ACC112 (cell line): Measurements from ENCODE around the gene NAA80.
"Not testable (repeated sequence)": the region's sequence is repeated elsewhere in the genome, so short reads cannot be mapped to it uniquely, and the experiment has no call there.

Experiments
- H2AFZ ChIP-seq: fragments of 200-600 bp; sonication (generic); one replicate; pipeline ENCODE4 v1.6.0; 2017; ENCODE audit warnings: antibody characterized with exemption, low read length; ENCODE audit not compliant: unreplicated experiment
- H3K27ac ChIP-seq: fragments of 200-600 bp; sonication (generic); 2 replicates; pipeline ENCODE4 v1.5.1; 2014; ENCODE audit warnings: low read depth, mild to moderate bottlenecking, antibody characterized with exemption, low read length, moderate library complexity
- H3K27me3 ChIP-seq: fragments of 200-600 bp; sonication (generic); 2 replicates; pipeline ENCODE4 v1.6.1; 2014; ENCODE audit warnings: mild to moderate bottlenecking, antibody characterized with exemption, low read length, moderate library complexity, mixed read lengths; ENCODE audit not compliant: insufficient read depth
- H3K36me3 ChIP-seq: fragments of 200-600 bp; sonication (generic); 2 replicates; pipeline ENCODE4 v1.6.1; 2016; ENCODE audit warnings: mild to moderate bottlenecking, antibody characterized with exemption, low read length, moderate library complexity, mixed read lengths; ENCODE audit not compliant: insufficient read depth
- H3K4me1 ChIP-seq: fragments of 200-600 bp; sonication (generic); one replicate; pipeline ENCODE4 v1.6.1; 2016; ENCODE audit warnings: low read length, mixed read lengths; ENCODE audit not compliant: insufficient read depth, unreplicated experiment, control insufficient read depth
- H3K4me3 ChIP-seq: fragments of 200-600 bp; sonication (generic); 2 replicates; pipeline ENCODE4 v1.5.1; 2014; ENCODE audit warnings: mild to moderate bottlenecking, low read depth, low read length
- H3K79me2 ChIP-seq: fragments of 200-600 bp; sonication (generic); one replicate; pipeline ENCODE4 v1.6.0; 2016; ENCODE audit warnings: low read length; ENCODE audit not compliant: control insufficient read depth, unreplicated experiment, insufficient read depth

Gene NAA80

DNA sequence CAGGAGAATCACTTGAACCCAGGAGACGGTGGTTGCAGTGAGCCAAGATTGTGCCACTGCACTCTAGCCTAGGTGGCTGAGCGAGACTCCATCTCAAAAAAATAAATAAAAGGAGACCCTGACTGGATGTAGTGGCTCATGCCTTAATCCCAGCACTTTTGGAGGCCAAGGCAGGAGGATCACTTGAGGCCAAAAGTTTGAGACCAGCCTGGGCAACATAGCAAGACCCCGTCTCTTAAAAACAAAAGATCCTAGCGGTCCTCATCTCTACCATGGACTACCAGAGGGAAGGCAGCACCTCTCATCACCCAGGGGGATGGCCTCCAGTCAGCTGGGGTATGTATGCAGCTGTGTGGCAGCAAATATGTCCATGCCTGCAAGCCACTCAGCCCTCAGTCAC is 37.0 kb downstream of the NAA80 start:
- not testable (repeated sequence) for H3K4me3 ChIP-seq, H3K36me3 ChIP-seq, H3K27ac ChIP-seq, H3K79me2 ChIP-seq, H2AFZ ChIP-seq, H3K27me3 ChIP-seq
- H3K4me1 ChIP-seq, result peaks cover 35% of the 10 kb centered on the region

DNA sequence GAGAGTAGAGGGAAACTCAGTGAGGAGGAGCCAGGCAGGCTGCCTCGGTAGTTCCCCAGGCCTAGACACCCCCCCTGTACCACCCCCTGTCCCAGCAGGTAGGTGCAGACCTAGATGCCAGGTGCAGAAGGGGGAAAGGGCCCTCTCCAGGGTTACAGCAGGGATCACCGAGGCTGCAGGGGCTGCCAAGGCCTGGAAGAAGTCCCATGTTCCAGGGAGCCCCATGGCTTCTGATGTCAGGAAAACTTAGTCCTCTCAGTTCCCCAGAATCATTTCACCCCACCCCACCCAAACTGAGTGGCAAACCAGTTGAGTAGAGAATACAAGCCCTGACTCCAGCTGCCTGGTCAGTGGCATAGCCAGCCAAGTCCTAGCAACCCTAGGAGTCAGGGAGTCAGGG is 37.7 kb downstream of the NAA80 start:
- no peak overlapping the region for H3K27ac ChIP-seq

DNA sequence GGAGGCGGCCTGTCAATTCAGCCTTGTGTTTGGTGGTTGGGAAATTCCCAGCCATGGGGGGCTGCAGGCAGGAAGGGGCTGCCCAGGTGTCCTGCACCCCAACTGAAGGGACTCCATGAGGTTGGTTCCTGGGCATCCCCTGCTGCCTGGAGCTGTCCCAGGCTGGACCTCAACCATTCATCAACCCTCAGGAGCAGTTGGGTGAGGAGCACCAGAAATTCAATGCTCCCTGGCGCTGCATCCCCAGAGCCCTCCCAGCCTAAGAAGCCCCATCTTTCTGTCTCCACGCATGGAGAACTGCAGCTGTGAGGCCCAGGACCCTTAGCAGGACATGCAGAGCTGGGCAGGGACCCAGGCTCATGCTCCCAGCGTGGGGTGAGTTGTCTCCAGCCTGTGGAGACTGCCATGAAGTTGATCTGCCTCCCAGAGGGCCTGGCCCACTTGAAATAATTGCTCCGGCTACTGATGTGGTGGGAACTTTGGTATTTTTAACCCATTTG is 38.2 kb downstream of the NAA80 start:
- peaks cover 35% of the 10 kb centered on the region for H3K4me1 ChIP-seq
- H3K79me2 ChIP-seq, result peaks cover 4% of the 10 kb centered on the region
- H2AFZ ChIP-seq, result no peak overlapping the region
- H3K4me3 ChIP-seq, result peak overlapping the region; percentile 74
- H3K36me3 ChIP-seq, result peaks cover 10% of the 10 kb centered on the region
- H3K27me3 ChIP-seq, result no peaks in the 10 kb centered on the region
- H3K27ac ChIP-seq, result no peak overlapping the region

More for the DNA sequence above, 37.7 kb downstream of the NAA80 start:
- Histone ChIP-seq H3K4me3 (no peak overlapping the region), H3K27me3 (no peaks in the 10 kb centered on the region), H3K4me1 (peaks cover 35% of the 10 kb centered on the region), H3K79me2 (peaks cover 4% of the 10 kb centered on the region), H3K36me3 (peaks cover 9% of the 10 kb centered on the region), H2AFZ (no peak overlapping the region)

DNA sequence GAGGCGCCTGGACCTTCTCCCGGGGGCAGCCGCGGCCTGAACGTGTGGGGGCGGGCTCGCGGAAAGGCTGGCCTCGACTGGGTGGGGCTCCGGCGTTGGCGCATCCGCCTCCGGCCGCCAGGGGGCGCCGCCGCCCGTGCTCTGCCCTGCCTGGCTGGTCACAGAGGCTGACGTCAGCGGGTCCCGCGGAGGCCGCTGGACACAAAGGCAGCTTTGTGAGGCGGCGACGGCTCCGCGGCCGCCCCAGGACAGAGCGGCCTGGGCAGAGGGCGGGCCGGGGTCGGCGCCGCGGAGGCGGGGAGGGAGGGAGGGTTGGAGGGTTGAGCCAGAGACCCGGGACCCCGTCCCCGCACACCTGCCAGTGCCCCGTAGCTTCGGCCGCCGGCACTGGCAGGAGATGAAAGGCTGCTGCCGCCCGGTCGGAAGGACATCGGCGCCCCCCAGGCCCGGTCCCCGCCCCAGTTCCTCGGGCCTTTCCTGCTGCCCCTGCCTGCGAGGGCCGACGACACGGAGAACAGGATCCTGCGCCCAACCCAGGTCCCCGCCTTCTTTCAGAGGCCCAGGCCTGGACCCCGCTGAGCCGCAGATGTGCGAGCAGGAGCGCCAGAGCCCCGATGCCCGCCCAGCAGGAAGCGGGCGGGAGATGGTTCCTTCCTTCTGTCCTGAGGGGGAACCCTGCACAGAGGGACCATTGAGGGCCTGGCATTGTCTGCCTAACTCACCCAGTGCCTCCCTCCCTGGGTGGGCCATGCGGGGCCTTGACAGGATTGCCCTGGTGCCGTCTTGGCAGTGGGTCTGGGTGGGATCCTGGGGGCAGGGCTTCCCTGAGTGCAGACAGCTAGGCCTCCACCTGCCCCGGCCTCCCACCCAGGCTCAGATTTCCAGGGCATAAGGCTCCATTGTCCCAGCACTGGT is 38.9 kb downstream of the NAA80 start:
- H3K4me1 ChIP-seq, result peaks cover 36% of the 10 kb centered on the region
- peaks cover 10% of the 10 kb centered on the region for H3K36me3 ChIP-seq
- peak overlapping the region; percentile 17 for H2AFZ ChIP-seq
- peaks cover 7% of the 10 kb centered on the region for H3K79me2 ChIP-seq
- peak overlapping the region; percentile 61 for H3K27ac ChIP-seq
- H3K4me3 ChIP-seq, result peak overlapping the region; percentile 74
- no peaks in the 10 kb centered on the region for H3K27me3 ChIP-seq

DNA sequence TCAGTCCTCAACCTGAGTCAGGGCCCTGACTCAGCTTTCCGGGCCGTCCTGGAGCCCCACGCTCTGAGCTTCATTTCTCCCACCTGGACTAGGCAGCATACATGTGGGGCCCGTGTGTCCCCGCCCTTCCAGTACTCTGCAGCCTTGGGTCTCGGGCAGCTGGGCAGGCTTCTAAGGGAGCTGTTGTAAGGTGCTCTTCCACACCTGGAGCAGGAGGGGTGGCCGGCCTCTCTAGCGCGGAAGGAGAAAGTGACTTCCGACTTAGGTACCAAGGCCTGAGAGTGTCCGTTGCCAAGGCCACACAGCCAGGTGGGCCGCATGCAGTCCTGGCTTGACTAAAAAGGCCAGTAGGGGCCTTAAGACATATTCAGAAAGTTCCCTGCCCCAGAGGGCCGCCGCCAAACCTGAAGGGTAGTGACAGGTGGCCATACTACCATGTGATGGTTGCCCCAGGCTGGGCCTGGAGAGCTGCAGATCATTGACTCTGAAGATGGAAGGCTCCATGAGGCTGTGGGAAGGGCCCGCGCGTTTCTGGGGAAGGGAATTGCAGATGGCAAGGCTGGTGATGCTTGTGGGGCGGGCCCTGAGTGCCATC is 39.7 kb downstream of the NAA80 start:
- no peaks in the 10 kb centered on the region for H3K27me3 ChIP-seq
- H3K27ac ChIP-seq, result peak overlapping the region; percentile 40; the same call in 1 of the 2 replicates
- H3K4me1 ChIP-seq, result peaks cover 36% of the 10 kb centered on the region
- no peak overlapping the region for H3K4me3 ChIP-seq
- H2AFZ ChIP-seq, result no peak overlapping the region
- peaks cover 13% of the 10 kb centered on the region for H3K79me2 ChIP-seq
- peaks cover 10% of the 10 kb centered on the region for H3K36me3 ChIP-seq

DNA sequence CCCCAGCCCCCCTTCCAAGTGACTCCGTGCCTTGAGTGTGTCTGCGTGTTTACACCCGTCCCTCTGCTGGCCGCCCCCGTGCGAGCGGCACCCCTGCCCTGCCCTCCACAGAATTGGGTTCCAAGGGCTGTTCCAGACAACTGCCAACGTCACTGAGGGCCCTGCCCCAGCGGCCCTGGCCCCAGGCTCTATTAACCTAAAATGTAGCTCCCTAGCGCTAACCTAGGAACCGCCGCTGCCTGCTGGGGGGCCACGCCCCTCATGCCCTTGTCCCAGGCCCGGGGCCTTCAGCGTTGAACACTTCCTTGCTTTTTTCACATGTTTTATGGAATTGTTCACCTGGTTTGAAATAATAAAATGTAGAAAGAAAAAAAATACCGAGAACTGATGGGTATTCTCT is 40.2 kb downstream of the NAA80 start:
- no peak overlapping the region for H3K27ac ChIP-seq
- peaks cover 36% of the 10 kb centered on the region for H3K4me1 ChIP-seq
- H2AFZ ChIP-seq, result no peak overlapping the region

DNA sequence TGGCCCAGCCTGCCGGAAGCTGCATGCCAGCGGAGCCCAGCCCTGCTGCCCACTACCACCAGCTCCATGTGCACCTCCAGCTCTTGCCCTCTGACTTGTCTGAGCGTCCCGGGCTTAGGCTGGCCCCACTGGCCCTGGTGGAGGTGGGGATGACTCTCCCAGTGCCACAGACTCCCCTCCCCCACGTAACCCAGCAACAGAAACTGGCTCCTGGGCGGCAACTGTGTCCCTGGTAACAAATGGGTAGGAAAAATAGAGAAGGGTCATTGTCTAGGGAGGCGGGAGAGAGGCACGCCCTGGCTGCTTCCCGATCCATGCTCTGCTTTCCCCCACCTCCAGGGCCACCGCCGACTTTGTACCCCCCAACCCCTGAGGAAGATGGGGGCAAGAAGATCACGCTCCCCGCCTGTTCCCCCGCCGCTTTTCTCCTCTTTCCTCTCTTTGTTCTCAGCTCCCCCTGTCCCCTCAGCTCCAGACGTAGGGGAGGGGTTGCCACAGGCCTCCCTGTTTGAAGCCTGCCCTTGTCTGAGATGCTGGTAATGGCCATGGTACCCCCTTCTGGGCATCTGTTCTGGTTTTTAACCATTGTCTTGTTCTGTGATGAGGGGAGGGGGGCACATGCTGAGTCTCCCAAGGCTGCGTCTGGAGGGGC is 41.0 kb downstream of the NAA80 start:
- H2AFZ ChIP-seq, result no peak overlapping the region
- H3K79me2 ChIP-seq, result peaks cover 14% of the 10 kb centered on the region
- H3K27ac ChIP-seq, result no peak overlapping the region
- peaks cover 10% of the 10 kb centered on the region for H3K36me3 ChIP-seq
- no peak overlapping the region for H3K4me3 ChIP-seq
- H3K4me1 ChIP-seq, result peaks cover 35% of the 10 kb centered on the region
- no peaks in the 10 kb centered on the region for H3K27me3 ChIP-seq

More for the DNA sequence above, 40.2 kb downstream of the NAA80 start:
- peaks cover 14% of the 10 kb centered on the region for H3K79me2 ChIP-seq
- no peak overlapping the region for H3K4me3 ChIP-seq
- no peaks in the 10 kb centered on the region for H3K27me3 ChIP-seq
- H3K36me3 ChIP-seq, result peaks cover 10% of the 10 kb centered on the region

DNA sequence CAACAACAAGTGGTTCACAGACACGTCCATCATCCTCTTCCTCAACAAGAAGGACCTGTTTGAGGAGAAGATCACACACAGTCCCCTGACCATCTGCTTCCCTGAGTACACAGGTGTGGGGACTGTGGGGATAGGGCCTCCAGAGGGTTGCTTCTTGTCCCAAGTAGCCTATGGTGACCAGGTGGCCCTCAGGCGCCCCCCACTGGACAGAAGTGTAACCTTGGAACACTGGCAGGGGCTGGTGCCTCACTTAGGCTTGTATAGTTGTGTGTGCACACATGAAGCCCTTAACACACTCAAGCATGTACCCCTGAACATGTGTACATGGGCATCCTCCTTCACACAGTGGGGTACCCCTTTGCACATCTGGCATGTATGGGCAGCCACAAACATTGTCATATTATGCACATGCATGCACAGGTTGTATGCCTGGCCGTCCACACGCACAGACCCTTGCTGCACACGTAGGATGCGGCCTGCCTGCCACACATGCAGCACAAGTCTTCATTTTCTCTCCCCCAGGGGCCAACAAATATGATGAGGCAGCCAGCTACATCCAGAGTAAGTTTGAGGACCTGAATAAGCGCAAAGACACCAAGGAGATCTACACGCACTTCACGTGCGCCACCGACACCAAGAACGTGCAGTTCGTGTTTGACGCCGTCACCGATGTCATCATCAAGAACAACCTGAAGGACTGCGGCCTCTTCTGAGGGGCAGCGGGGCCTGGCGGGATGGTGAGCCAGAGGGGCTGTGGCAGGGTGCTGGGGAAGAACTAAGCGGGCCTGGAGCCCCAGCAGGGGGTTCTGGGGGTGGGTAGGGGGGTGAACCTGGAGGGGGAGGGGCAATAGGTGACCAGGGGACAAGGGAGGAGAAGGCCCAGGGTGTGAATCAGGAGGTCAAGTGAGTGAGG is 42.0 kb downstream of the NAA80 start:
- peaks cover 10% of the 10 kb centered on the region for H3K36me3 ChIP-seq

DNA sequence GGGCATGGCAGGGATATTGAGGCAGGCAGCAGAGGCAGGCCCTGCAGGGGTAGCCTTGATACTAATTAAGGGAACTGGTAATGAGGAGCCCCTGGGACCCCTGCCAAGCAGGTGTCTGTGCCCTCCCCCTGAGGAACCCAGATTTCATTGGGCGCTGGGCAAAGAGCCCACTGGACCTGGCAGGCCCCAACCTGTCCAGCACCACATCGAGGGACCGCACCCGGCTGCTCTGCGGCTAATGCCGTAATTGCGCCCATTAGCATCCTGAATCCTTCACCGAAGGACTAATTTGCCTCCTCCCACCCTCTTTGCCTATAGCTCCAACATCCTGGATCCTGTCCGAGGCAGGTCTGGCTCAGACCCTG is 44.0 kb downstream of the NAA80 start:
- no peak overlapping the region for H2AFZ ChIP-seq
- peaks cover 10% of the 10 kb centered on the region for H3K36me3 ChIP-seq
- H3K79me2 ChIP-seq, result peaks cover 38% of the 10 kb centered on the region
- peaks cover 38% of the 10 kb centered on the region for H3K4me1 ChIP-seq
- peak overlapping the region; percentile 88 for H3K27ac ChIP-seq
- no peaks in the 10 kb centered on the region for H3K27me3 ChIP-seq
- no peak overlapping the region for H3K4me3 ChIP-seq

More for the DNA sequence above, 42.0 kb downstream of the NAA80 start:
- H3K27ac ChIP-seq, result no peak overlapping the region
- H3K79me2 ChIP-seq, result peaks cover 18% of the 10 kb centered on the region
- no peak overlapping the region for H2AFZ ChIP-seq
- H3K27me3 ChIP-seq, result no peaks in the 10 kb centered on the region
- no peak overlapping the region for H3K4me3 ChIP-seq
- H3K4me1 ChIP-seq, result peaks cover 35% of the 10 kb centered on the region
